GM23248 (cell line): ENCODE measurements around the gene OR2H2.

Experiments used
- EZH2 ChIP-seq: fragments of 200-600 bp; sonication (generic); IDR thresholded peaks from 2 replicates; pipeline ENCODE4 v1.6.1; 2018; ENCODE audit warnings: antibody characterized with exemption, mild to moderate bottlenecking; ENCODE audit not compliant: insufficient read depth, poor library complexity, severe bottlenecking
- EZH2phosphoT487 ChIP-seq: fragments of 200-600 bp; sonication (generic); IDR thresholded peaks from 2 replicates; pipeline ENCODE4 v1.6.1; 2018; ENCODE audit warnings: antibody characterized with exemption, moderate library complexity, mild to moderate bottlenecking, low read depth; ENCODE audit not compliant: insufficient read depth

DNA sequence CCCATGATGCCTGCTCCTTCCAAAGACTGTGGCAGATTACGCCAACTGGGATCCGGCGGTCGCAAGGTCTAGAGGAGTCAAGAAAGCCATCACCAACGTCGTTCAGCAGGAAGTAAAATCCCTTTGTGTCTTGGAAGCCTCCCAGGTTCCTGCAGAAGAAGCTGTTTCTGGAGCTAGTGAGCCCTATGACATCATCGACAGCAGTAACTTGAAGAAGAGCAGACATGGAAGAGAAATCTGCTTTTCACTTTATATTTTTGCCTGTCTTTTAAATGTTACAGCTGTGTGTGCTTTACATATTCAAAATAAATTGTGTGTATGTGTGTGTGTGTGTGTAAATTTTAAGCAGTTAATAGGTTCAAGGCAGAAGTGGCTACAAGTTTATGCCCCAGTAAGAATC, 7.4 kb upstream of the OR2H2 start:
- TF ChIP-seq EZH2phosphoT487: no peak
- no peak for TF ChIP-seq EZH2
